Fibroblast of skin of right quadriceps (primary cell): ENCODE data around the gene ANHX.

Experiments used
- DNase-seq: peaks from one replicate; pipeline ENCODE4 v3.0.0-alpha.2; 2013

The ANHX gene

DNA sequence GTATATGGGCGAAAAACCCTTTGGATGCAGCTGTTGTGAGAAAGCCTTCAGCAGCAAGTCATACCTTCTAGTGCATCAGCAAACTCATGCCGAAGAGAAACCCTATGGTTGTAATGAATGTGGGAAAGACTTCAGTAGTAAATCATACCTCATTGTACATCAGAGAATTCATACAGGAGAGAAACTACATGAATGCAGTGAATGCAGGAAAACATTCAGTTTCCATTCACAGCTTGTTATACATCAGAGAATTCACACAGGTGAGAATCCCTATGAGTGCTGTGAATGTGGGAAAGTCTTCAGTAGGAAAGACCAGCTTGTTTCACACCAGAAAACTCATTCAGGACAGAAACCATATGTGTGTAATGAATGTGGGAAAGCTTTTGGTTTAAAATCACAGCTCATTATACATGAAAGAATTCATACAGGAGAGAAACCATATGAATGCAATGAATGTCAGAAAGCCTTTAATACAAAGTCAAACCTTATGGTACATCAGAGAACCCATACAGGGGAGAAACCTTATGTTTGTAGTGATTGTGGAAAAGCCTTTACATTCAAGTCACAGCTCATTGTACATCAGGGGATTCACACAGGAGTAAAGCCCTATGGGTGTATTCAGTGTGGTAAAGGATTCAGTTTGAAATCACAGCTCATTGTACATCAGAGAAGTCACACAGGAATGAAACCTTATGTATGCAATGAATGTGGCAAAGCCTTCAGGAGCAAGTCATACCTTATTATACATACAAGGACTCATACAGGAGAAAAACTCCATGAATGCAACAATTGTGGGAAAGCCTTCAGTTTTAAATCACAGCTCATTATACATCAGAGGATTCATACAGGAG, 33.0 kb downstream of the ANHX start:
- DNase-seq, result peak; percentile 2

GRCh38 chr12:133201888-133202287, 33.8 kb downstream of the ANHX start:
- DNase-seq, result no peak

DNA sequence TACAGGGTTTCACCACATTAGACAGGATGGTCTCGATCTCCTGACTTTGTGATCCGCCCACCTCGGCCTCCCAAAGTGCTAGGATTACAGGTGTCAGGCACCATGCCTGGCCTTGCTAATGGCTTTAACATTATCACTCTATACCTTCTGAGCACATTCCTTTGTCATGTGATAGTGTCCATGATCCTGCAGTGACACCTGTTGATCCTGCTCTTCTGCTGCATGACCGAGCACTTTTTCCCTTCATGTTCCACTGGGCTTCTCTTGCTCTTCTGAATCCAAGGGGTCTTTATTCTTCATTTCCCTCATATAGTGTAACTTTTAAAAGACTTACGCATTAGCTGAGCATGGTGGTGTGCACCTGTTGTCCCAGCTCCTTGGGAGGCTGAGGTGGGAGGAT, 42.8 kb downstream of the ANHX start:
- no peak for DNase-seq

DNA sequence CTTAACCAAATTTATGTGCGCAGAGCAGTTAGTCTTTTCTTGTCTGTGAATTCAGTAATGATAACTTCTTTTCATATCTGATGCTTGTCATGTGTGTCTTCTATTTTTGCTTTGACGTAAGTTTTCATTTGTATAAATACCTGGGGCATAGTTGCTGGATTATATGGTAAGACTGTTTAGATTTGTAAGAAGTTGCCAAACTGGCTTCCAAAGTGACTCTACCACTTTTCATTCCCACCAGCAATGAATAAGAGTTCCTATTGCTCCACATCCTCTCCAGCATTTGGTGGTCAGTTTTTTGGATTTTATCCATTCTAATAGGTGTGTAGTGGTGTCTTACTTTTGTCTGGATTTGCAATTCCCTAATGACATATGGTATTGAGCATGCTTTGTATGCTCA, 45.5 kb downstream of the ANHX start:
- no peak for DNase-seq

- DNase-seq, result peak; percentile 91
Measured at GRCh38 chr12:133181238-133181959, 54.3 kb downstream of the ANHX start, which contains the start of gene ZNF268. ZNF268 (plus strand) TSS chr12:133181495; CDS start chr12:133181998, 503 bp downstream.

- no peak for DNase-seq
Measured at GRCh38 chr12:133180669-133181068, 55.0 kb downstream of the ANHX start.

GRCh38 chr12:133174901-133175300, 60.8 kb downstream of the ANHX start:
- DNase-seq, result no peak

DNA sequence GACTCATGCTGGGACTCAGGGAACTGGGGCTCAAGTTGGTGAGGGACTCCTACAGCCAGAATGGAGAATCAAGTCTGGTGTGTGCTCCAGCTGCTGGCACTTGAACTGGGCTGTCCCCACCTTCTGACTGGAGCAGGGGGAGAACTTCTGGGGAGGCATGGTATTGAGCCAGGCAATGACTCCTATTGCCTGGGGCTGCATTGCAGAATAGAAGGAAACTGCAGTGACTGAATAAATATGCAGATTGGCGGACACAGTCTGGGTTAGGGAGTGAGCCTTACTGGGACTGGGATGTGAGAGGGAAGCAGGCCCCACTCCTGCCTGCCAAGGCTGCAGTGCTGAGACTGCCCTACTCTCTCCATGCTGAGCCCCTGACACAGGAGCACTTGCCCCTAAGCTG, 63.2 kb downstream of the ANHX start:
- DNase-seq, result no peak
